Psoas muscle (tissue), 8 donors: Measurements from ENCODE around the gene SV2B. TPM values are rescaled to one million over a fixed set of nuclear protein-coding genes. Genes with fewer than 3 reads are reported as not detected.

Experiments
- ATAC-seq, 4 donors: fragments of 200-7000 bp; cut with Tn5 transposase; one replicate each; pipeline ENCODE4 v1.9.1; 2020; ENCODE audit warnings: moderate library complexity in 3 of 4, mild to moderate bottlenecking in 2 of 4
- DNase-seq, 2 donors: peaks; one replicate each; pipeline ENCODE4 v3.0.0-alpha.2; 2020
- H3K27ac ChIP-seq: fragments of 200-600 bp; one replicate; pipeline ENCODE4 v1.8.0; 2022
- H3K27me3 ChIP-seq, 3 donors: fragments of 200-600 bp in 1 of 3; one replicate each; pipeline versions ENCODE4 v1.6.1 to v1.8.0; 2013 to 2022; ENCODE audit warnings: low read length in 2 of 3, mild to moderate bottlenecking in 2 of 3, moderate library complexity in 1 of 3; ENCODE audit not compliant: insufficient read depth in 3 of 3
- H3K36me3 ChIP-seq, 2 donors: fragments of 200-600 bp in 1 of 2; one replicate each; pipeline versions ENCODE4 v1.6.1 to v1.8.0; 2013 to 2022; ENCODE audit warnings: low read depth in 1 of 2, mild to moderate bottlenecking in 1 of 2, moderate library complexity in 1 of 2; ENCODE audit not compliant: insufficient read depth in 1 of 2
- H3K4me1 ChIP-seq: fragments of 200-600 bp; one replicate; pipeline ENCODE4 v1.8.0; 2022
- H3K4me3 ChIP-seq: fragments of 200-600 bp; one replicate; pipeline ENCODE4 v1.8.0; 2022; ENCODE audit warnings: mild to moderate bottlenecking
- H3K9me3 ChIP-seq: fragments of 200-600 bp; one replicate; pipeline ENCODE4 v1.8.0; 2022
- CTCF ChIP-seq: fragments of 200-600 bp; IDR thresholded peaks from one replicate; pipeline ENCODE4 v1.8.0; 2022; ENCODE audit warnings: antibody characterized with exemption
- WGBS, 3 donors: extraction: QIAGEN DNeasy Blood & Tissue Kit; methylation state at CpG; one replicate each; pipeline versions ENCODE4 v1.1.6 to v1.1.7; 2013; 5-methylcytosine and 5-hydroxymethylcytosine counted together
- intact Hi-C, 2 donors: fragments of 100-400 bp; cut with DNase I; formaldehyde crosslinking; loops; one replicate each; pipeline versions ENCODE4 v1.11.0 to v1.14.2; 2022
- polyA plus RNA-seq, 3 donors: library from polyadenylated mRNA; stranded (reverse); fragments of 200-250 nt; gene quantifications; one replicate each; pipeline ENCODE4 v1.2.3, GENCODE V29; 2013
- total RNA-seq, 4 donors: library from RNA; stranded (reverse); fragmentation: NEBNext Ultra II Directional in 2 of 4; extraction: Animal tissue kit (Norgen Biotek cat#: 25700) in 2 of 4; gene quantifications; one replicate each; pipeline versions ENCODE4 v1.2.1 to v1.2.4, GENCODE V29; 2021 to 2023
- donor health status: healthy with polysubstance abuse.
- donor health status: DM: no; HTN: no; CAD: no; lungs with moderate emphysema.
- donor health status: Bipolar disorder and iron deficiency.
- donor health status: healthy.
- donor health status: DM: yes; HTN: yes; CAD: no.
- donor health status: DM: no; HTN: no; CAD: no.
- donor health status: DM: no; HTN: no; CAD: no.
- donor health status: DM: yes; HTN: yes; CAD: no.

SV2B gene
- total and polyA plus RNA-seq, 7 donors, result 0.25 to 10.1 (median 2.1) TPM

GRCh38 chr15:91257746-91258414 lies 157.8 kb downstream of the SV2B start:
- Histone ChIP-seq H3K36me3 (no peaks in the 10 kb centered on the region), H3K4me1 (no peaks in the 10 kb centered on the region), H3K4me3 (no peak overlapping the region), H3K27ac (no peak overlapping the region), H3K27me3 (peaks cover 0 to 4% (median 0%) of the 10 kb centered on the region in 3 donors), H3K9me3 (no peaks in the 10 kb centered on the region)
- 84 to 86% (median 85%) methylated on average over 6 of the region's 6 CpGs for WGBS, 3 donors
- intact Hi-C loops, result no loop called here
- no peak for ATAC-seq
- no peak for DNase-seq
- TF ChIP-seq CTCF, result no peak

- intact Hi-C loops, result no loop called here
- WGBS, 3 donors, result 59 to 71% (median 63%) methylated on average over 6 of the region's 6 CpGs
Observed at GRCh38 chr15:91258415-91258759, 158.3 kb downstream of the SV2B start.

GRCh38 chr15:91259077-91259476 lies 159.0 kb downstream of the SV2B start:
- Histone ChIP-seq H3K9me3 (no peaks in the 10 kb centered on the region), H3K27me3 (peaks cover 0 to 4% (median 0%) of the 10 kb centered on the region in 3 donors), H3K4me1 (peaks cover 7% of the 10 kb centered on the region), H3K27ac (no peak overlapping the region), H3K4me3 (no peak overlapping the region), H3K36me3 (no peaks in the 10 kb centered on the region)
- ATAC-seq (no peak), DNase-seq (no peak)
- intact Hi-C loops, result no loop called here
- TF ChIP-seq CTCF, result no peak
- 56 to 65% (median 62%) methylated on average over 3 of the region's 3 CpGs for WGBS, 3 donors

More at GRCh38 chr15:91258415-91258759, 158.3 kb downstream of the SV2B start:
- no peak overlapping the region for H3K4me3 ChIP-seq
- no peaks in the 10 kb centered on the region for H3K36me3 ChIP-seq
- DNase-seq (no peak), ATAC-seq (no peak)
- H3K4me1 ChIP-seq, result no peaks in the 10 kb centered on the region
- H3K9me3 ChIP-seq, result no peaks in the 10 kb centered on the region
- TF ChIP-seq CTCF, result no peak
- no peak overlapping the region for H3K27ac ChIP-seq
- peaks cover 0 to 4% (median 0%) of the 10 kb centered on the region in 3 donors for H3K27me3 ChIP-seq

- ATAC-seq, result no peak
Observed at GRCh38 chr15:91261345-91261744, 161.3 kb downstream of the SV2B start.

More at GRCh38 chr15:91261345-91261744, 161.3 kb downstream of the SV2B start:
- no peak overlapping the region for H3K4me3 ChIP-seq
- H3K4me1 ChIP-seq, result peaks cover 19% of the 10 kb centered on the region
- no peak for DNase-seq
- peaks cover 0 to 4% (median 0%) of the 10 kb centered on the region in 3 donors for H3K27me3 ChIP-seq
- intact Hi-C loops, result no loop called here
- no peak for TF ChIP-seq CTCF
- no peaks in the 10 kb centered on the region for H3K36me3 ChIP-seq
- no peak overlapping the region for H3K27ac ChIP-seq
- no peaks in the 10 kb centered on the region for H3K9me3 ChIP-seq
